HG03060 (cell line): Measurements from ENCODE around the gene PHB1.
"Not testable (repeated sequence)": the region's sequence is repeated elsewhere in the genome, so short reads cannot be mapped to it uniquely, and the experiment has no call there.

Experiments
- ATAC-seq: cut with Tn5 transposase; IDR thresholded peaks from one replicate; pipeline ENCODE4 v1.9.1; 2021; ENCODE audit warnings: low read depth, moderate number of reproducible peaks; ENCODE audit not compliant: unreplicated experiment

Gene PHB1

DNA sequence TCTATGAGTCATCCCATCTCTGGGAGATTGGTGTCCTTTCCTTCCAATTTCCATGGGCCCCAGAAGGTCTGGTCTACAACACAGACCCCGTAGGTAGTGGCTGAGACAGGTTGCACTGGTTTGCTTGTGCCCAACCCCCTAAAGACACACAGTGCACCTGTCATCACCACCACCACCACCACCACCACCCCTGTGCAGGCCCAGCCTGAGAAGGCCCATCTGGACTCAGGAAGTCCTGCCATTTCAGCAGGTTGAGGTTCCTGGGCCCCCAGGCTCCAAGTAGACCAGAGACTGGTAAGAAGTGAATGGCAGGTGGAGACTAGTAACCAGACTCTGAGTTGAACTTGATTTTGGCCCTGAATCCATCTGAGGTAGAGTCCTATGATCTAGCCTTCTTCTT lies 25.9 kb upstream of the PHB1 start:
- ATAC-seq, result no peak

DNA sequence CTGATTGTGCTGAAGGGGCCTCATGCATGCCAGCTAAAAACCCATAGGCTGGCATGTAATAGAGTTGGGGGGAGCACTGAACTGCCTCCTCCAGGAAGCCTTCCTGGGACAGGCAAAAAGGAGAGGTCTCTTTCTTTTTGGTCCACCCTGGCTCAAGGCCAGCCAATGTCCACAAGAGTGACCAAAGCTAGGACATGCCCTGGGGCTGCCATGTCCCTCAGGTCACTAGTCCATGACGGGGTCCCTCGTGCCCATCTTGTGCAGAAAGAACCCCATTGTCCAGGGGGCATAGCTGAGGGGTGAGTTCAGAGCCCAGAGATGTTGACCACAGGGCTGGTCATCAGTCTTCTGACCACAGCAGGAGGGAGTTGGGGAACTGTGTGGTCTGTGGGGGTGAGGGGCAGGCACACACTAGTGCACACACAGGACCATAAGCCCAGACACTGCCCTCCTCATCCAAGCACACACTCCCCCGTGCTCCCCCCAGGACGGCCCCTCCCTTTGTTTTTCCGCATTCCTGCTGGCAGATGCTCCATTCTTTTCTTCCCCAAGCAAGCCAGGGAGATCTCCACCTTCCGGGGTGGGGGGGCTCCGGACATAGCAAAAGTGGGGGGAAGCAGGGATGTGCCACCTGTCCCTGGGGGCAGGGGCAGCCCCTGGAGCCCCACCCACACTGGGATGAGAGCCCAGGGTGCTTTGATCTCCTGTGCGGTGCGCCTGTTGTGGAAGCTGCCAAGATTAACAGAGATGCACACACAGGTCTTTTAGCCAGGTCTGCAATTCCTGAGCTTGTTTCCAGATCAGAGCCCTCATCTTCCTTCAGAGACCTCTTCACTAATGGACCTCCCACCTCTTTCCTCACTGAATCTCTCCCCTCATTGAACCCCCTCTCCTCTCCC lies 25.2 kb upstream of the PHB1 start:
- no peak for ATAC-seq

DNA sequence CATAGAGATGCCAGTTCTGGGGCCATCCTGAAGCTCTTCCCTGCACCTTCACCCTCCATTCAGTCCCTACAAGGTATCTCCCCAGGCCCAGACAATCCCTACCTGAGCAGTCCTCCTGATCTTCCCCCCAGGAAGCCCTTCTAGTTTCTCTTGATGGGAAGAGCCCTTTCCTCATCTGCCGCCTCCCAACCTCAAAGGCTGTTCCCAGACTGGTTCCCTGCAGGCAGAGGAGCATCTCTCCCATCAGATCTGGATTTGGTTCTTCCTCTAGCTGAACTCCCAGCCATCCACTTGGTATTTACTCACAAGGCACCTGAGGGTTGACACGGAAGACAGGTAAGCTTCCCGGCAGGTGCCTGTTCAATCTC lies 24.6 kb upstream of the PHB1 start:
- ATAC-seq, result no peak

DNA sequence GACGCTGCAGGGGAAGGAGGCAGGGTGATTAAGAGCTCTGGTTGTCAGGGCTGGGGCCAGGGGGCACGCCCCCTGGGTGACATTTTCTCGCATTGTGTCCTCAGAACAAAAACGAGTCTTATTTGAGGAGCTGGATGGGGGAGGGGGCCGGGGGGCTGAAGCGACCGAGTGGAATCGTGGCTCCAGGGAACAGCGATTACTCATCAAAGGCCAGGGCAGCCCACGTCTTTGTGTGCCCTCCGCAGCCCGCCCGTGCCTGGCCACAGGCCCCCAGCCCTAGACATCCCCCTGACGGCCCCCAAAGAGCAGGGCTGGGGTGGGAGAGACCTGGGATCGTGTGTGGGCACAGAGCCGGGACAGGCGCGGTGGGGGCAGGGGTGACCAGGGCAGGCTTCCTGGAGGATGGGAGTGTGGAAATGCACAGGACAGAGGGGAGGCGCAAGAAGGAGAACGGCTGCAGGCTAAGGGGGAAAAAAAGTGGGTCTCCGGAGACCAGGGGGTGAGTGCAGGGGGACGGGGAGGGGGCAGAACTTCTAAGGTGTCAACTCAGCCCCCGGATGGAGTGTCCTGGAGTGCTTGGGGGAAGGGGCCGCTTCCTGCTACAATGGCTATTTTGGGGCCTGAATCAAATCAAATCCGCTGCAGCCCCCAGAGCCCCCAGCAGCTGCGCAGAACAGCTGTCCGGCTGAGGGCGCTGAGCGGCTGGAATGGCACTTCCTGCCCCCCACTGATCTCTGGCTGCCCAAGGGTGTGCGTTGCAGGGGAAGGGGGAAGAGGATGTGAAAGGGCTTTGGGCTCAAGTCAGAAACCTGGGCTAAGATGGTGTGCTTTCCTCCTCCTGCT lies 24.0 kb upstream of the PHB1 start:
- ATAC-seq, result no peak

DNA sequence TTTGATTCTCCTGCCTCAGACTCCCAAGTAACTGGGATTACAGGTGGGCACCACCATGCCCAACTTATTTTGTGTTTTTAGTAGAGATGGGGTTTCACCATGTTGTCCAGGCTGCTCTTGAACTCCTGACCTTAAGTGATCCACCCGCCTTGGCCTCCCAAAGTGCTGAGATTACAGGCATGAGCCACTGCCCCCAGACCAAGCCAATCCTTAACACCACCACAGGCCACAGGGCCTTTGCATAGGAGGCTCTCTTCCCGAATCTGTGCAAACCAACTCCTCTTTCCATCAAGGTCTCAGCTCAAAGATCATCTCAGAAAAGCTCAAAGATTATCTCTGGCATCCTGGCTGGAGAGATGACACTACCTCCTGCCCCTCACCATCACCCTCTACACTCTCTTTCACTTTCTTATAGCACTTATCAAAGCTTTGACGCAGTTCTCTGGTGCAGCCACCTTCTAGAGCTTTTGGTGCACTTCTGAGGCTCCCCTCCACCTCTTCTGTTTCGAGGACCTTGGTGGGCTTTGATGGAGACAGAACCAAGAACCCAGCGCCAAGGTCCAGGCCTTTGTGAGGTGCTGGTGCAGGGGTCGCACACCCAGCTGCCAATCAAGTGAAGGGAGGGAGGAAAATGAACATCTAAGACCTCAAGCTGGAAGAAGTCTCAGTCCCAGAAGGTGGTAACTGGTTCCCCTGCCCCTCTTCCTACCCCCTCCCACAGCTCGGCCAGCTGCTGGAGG lies 23.2 kb upstream of the PHB1 start:
- ATAC-seq, result no peak

DNA sequence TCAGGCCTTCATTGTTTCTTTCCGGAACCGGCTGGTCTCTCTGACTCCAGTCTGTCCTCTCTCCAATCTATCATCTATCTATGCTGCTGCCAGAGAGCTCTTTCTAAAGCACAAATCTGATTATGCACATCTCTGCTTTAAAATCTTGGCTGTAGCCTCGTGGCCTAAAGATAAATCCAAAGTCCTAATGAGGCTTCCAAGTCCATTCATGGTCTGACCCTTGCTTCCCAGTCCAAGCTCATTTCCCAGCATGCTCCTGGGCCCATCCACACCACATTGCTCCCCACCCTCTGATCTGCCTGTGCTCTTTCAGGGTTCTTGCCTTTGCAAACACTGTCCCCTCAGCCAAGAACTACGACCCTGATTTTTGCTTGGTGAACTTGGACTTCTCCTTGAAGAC lies 21.5 kb upstream of the PHB1 start:
- no peak for ATAC-seq

DNA sequence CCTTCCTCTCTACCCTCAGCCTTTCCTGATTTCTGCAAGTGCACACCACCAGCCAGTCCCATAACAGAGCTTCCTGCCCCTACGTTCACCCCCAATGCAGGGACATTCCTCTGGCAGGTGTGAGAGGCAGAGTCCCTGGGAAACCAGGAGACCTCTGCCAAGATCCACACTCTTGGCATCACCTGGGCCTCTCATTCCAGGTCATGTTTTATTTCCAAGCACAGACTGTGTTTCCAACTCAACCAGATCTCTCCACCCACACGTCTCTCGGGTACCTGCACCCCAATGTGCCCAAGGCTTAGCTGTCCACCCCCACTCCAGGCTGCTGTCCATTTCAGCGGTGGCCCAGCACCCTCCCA lies 21.0 kb upstream of the PHB1 start:
- ATAC-seq, result no peak

DNA sequence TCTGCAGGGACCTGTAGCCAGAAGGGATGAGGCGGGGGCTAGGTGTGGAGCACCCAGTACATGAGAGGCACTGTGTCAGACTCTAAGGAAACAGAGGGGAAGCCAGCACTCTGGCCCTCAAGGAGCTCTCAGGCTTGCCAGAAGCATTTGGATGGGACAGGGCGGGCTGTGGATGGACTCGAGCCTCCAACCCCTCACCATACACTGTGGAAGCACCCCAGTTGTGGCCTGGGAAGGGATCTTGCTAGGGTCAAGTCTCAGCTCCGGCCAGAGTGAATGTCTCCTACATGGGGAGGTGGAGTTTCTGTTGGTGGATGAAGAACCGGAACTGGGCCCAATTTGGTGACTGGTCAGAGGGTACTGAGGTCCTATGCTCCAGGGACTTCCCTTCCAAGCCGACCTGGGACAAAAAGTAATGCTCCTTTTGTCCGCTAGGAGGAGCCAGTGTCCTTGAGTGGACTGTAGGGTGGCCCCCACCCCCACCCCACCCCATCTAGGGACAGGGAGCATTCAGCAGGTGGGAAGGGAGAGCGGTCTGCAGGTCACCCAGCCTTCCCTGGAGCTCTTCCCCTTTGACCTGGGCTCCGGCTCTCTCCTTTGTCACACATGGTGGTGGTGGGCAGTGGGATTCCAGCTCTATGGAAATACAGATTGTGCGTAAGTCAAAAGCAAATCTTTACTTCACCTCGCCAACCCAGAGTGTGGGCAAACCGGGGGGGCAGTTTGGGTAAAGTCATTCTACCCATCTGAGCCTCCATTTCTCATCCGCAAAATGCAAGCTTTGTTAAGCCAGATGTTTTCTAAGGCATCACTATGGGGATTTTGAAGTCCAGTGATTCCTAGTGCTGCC lies 20.4 kb upstream of the PHB1 start:
- no peak for ATAC-seq

DNA sequence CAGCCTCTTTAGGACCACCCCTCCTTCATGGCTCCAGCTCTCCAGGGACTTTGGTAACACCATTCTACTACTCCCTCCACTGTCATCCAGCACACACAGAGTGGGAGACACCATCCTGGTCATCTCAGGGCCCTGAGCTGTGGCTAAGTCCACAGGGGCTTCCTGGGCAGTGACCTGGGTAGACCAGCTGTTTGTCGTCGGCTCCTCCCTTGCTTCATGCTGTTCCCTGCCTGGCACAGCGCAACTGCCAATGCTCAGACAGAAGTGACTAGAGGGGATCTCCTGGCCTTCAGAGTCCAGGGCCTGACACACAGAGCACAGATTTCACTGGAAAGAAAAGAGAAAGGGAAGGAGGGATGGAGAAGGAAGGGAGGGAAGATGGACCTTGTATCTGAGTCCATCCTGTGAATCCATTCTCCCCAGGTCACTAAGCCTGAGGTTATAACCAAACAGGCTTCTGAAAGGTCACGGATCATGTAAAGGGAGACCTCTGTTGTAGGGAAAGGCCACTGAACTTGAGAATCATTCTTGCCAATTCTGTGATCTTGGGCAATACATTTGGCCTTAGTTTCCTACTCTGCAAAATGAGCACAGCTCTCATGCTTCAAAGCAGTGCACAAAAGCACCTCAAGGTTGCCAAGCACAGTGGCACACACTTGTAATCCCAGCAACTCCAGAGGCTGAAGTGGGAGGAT lies 18.5 kb upstream of the PHB1 start:
- ATAC-seq, result no peak

DNA sequence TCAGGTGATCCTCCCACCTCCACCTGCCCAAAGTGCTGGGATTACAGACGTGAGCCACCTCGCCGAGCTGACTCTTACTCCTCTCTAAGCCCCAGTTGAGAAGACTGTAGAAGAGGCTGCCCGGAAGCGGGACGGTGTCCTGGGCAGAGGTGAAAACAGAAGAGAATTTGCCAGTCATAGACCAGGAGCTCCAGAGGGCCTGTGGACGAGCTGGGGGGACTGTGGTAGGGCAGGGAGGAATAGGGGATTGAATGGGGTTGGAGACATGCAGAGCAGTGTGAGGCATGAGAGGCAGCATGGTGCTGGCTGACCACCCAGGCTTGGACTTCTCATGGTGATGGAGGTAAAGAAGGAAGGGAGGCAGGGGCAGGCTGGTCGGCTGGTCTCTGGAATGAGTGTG lies 17.1 kb upstream of the PHB1 start:
- no peak for ATAC-seq

DNA sequence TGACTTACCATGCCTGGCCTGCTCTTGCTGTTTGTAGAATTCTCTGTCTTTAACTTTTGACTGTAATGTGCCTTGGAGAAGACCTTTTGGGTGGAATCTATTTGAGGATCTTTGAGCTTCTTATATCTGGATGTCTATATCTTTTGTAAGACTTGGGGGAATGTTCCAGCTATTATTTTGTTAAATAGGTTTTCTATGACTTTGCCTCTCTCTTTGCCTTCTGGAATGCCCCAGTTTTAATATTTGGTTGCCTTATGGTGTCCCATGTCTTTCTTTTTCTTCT lies 10.3 kb upstream of the PHB1 start:
- ATAC-seq, result no peak

DNA sequence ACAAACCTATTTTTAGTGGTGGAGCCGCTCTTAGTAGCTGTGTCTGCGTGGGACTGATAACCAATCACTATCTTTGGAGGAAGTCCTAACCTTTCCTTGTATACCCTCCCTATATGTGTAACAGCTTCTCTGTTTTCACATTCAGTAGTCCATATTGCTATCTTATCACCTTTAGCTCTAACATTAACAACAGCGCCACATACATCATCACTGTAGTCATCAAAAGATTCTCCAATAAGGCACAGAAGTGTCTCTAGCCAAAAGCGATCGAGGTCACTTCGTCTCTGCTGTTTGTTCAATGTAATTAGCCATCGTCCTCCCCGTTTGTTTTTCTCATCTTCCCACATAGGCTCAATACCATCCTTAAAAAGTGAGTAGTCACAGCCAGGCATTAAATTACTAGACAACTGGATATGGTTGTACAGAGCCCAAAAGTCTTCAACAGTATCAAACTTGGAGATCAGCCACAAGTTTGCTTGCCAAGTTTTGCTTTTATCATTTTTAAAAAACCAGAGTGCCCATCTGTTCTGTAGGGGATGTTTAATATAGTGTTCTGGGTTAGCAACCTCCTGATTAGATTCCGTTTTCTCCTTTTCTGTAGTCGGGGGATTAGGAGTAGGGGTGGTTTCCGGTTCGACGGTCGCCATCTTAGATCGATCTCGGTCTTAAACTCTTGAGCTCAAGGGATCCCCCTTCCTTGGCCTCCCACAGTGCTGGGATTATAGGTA lies 9.8 kb upstream of the PHB1 start:
- not testable (repeated sequence) for ATAC-seq

DNA sequence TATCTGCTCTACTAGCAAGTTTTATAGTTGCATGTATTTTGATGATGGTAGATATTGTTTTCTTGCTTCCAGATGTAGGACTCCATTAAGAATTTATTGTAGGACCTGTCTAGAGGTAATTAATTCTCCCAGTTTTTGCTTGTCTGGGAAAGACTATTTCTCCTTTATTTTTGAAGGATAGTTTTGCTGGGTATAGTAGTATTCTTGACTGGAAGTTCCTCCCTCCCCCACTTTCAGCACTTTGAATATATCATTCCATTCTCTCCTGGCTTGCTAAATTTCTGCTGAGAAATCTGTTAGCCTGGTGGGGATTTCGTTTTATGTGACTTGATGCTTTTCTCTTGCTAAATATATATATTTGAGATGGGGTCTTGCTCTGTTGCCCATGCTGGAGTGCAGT lies 8.0 kb upstream of the PHB1 start:
- ATAC-seq, result no peak

DNA sequence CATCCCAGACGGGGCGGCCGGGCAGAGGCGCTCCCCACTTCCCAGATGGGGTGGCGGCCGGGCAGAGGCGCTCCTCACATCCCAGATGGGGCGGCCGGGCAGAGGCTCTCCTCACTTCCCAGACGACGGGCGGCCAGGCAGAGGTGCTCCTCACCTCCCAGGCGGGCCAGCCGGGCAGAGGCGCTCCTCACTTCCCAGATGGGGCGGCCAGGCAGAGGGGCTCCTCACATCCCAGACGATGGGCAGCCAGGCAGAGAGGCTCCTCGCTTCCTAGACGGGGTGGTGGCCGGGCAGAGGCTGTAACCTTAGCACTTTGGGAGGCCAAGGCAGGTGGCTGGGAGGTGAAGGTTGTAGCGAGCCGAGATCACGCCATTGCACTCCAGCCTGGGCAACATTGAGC lies 5.1 kb upstream of the PHB1 start:
- ATAC-seq, result not testable (repeated sequence)

DNA sequence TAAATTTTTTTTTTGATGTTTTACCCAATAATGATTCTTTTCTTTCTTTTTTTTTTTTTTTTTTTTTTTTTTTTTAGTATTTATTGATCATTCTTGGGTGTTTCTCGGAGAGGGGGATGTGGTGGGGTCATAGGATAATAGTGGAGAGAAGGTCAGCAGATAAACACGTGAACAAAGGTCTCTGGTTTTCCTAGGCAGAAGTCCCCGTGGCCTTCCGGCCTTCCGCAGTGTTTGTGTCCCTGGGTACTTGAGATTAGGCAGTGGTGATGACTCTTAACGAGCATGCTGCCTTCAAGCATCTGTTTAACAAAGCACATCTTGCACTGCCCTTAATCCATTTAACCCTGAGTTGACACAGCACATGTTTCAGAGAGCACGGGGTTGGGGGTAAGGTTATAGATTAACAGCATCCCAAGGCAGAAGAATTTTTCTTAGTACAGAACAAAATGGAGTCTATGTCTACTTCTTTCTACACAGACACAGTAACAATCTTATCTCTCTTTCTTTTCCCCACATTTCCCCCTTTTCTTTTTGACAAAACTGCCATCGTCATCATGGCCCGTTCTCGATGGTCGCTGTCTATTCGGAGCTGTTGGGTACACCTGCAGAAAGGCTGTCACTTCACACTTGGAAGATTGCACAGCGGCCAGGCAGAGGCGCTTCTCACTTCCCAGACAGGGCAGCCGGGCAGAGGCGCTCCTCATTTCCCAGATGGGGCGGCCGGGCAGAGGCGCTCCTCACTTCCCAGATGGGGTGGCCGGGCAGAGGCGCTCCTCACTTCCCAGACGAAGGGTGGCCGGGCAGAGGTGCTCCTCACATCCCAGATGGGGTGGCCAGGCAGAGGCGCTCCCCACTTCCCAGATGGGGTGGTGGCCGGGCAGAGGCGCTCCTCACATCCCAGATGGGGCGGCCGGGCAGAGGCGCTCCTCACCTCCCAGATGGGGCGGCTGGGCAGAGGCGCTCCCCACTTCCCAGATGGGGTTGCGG lies 4.4 kb upstream of the PHB1 start:
- ATAC-seq, result not testable (repeated sequence)

DNA sequence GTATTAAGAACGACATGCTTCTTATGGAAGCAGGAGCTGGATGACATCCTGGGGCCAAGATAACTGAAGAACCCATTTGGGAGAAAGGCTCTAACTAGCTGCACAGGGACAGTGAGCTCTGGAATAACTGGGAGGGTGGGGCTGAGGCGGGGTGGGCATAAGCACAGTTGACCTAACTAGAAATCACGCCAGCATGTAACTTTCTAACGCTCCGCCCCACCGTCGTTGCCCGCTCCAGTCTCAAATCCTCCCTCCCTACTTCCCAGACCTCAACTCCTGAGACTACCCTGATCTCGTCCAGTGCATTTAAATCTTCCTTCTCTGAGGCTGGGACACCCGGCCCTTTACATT lies 436 bp downstream of the PHB1 start:
- ATAC-seq, result no peak

DNA sequence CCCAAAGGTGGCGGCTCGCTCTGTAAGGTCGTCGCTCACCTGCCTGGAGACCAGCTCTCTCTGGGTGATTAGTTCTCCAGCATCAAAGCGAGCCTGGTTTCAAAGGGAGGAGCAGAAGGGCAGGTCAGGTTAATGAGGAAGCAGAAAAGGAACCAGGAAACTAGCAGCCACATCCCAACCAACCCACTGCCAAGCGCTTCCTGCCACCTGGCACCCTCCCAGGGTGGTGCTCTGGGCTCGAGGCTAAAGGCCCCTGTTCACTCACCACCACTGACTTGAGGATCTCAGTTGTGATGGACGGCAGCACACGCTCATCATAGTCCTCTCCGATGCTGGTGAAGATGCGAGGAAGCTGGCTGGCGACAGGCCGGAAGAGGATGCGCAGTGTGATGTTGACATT lies 5.6 kb downstream of the PHB1 start:
- ATAC-seq, result no peak

DNA sequence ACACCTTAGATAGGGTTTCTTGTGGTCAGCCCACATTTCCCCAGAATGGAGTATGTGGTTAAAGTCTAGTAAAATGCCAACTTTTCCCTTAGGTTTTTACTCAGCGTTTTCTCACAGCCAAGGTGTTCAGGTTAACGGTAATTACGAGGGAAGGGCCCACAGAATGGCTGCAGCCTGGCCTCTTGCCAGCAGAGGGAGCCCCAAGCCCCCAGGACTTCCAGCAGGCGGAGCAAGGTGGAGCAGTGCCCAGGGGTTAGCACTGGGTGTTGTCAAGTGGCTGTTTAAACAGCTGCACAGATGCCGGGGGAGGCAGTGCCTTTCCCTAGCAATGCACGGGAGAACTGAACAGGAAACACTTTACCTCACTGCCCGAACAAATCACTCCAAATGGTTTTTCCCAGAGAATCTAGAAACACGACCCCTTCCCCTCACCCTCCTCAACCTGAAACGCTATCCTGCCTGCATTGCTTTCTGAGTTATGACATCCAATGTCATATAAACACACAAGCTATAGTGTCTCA lies 6.6 kb downstream of the PHB1 start:
- ATAC-seq, result no peak
